ENCODE data around the gene GDF7. TPM values are rescaled to one million over a fixed set of nuclear protein-coding genes. Genes with fewer than 3 reads are reported as not detected.

The GDF7 gene
- total RNA-seq, 1 donor from 2014 or later: 12.8 TPM

DNA sequence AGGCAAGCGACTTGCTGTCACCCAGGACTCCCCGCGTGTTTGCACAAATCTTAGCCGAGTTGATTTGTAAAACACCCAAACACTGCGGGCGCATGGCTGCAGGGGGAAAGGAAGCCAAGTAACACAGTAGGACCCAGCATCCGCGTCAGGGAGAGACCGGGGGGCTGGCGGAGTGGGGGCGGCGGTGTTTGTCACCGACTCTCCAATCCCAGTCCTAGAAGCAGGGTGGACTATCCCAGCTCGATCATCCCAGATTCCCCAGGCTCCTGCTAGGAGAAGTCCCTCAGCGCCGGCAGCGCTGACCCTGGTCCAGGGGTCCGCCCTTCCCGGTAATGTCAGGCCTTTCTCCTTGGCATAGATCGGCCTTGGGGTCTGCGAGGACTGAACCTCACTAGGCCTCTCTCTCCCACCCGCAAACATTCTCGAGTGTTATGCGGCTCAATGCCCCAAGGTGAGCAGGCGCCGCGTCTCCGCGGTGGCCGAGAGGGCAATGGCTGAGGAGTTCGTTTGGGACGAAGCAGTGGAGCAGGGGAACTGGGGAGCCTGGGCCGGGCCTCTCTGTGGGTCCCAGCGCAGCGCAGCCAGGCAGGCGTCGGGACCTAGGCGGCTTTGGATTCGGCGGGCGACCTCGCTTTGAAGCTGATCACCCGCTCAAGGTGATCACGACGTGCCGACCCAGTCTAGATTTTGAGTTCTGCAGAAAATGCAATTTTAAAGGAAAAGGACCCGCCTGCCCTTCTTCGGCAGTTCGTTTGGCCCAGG, 1.5 kb upstream of the GDF7 start:
- Mint-ChIP-seq H3K27me3 (ENCODE audit: low read depth) (peaks cover 35% of the 10 kb centered on the region), H3K36me3 (ENCODE audit: low read depth) (peaks cover 2% of the 10 kb centered on the region), H3K4me1 (ENCODE audit: low read depth) (peaks cover 41% of the 10 kb centered on the region), H3K27ac (ENCODE audit: unreplicated experiment) (no peak overlapping the region), H3K9me3 (ENCODE audit: low read depth) (no peaks in the 10 kb centered on the region), H3K4me3 (ENCODE audit: unreplicated experiment) (peak overlapping the region; percentile 77)
- TF ChIP-seq, protein P1, sequence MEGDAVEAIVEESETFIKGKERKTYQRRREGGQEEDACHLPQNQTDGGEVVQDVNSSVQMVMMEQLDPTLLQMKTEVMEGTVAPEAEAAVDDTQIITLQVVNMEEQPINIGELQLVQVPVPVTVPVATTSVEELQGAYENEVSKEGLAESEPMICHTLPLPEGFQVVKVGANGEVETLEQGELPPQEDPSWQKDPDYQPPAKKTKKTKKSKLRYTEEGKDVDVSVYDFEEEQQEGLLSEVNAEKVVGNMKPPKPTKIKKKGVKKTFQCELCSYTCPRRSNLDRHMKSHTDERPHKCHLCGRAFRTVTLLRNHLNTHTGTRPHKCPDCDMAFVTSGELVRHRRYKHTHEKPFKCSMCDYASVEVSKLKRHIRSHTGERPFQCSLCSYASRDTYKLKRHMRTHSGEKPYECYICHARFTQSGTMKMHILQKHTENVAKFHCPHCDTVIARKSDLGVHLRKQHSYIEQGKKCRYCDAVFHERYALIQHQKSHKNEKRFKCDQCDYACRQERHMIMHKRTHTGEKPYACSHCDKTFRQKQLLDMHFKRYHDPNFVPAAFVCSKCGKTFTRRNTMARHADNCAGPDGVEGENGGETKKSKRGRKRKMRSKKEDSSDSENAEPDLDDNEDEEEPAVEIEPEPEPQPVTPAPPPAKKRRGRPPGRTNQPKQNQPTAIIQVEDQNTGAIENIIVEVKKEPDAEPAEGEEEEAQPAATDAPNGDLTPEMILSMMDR (IDR thresholded peaks at IDR 0.05): no peak
- DNase-seq (ENCODE audit: low spot score): no peak

DNA sequence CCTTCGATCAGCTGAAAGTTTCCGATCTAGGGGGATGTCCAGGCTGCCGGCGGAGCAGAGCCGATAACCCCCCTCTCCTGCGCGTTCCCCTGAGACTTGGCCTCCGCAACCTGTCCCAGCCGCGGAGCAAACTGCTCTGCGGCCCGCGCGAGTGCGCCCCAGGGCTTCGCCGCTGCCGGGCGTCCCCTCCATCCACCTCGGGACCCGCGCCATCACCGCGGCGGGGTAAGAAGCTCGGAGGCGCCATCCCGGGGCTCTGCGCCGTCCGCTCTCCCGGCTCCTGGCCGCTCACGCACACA, 990 bp upstream of the GDF7 start:
- TF ChIP-seq, protein P1 (IDR thresholded peaks at IDR 0.05): no peak
- DNase-seq (ENCODE audit: low spot score): no peak
- peak overlapping the region; percentile 77 for H3K4me3 Mint-ChIP-seq (ENCODE audit: unreplicated experiment)
- no peak overlapping the region for H3K27ac Mint-ChIP-seq (ENCODE audit: unreplicated experiment)
- peaks cover 2% of the 10 kb centered on the region for H3K36me3 Mint-ChIP-seq (ENCODE audit: low read depth)
- peaks cover 41% of the 10 kb centered on the region for H3K4me1 Mint-ChIP-seq (ENCODE audit: low read depth)
- peaks cover 30% of the 10 kb centered on the region for H3K27me3 Mint-ChIP-seq (ENCODE audit: low read depth)
- H3K9me3 Mint-ChIP-seq (ENCODE audit: low read depth): no peaks in the 10 kb centered on the region

DNA sequence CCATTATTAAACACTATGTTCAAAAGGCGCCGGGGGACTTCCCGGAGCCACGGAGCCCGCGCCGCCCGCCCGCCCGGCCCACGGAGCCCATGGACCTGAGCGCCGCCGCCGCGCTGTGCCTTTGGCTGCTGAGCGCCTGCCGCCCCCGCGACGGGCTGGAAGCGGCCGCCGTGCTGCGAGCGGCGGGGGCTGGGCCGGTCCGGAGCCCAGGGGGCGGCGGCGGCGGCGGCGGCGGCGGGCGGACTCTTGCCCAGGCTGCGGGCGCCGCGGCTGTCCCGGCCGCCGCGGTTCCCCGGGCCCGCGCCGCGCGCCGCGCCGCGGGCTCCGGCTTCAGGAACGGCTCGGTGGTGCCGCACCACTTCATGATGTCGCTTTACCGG, 197 bp downstream of the GDF7 start:
- H3K4me3 Mint-ChIP-seq (ENCODE audit: unreplicated experiment): peak overlapping the region; percentile 79
- peaks cover 32% of the 10 kb centered on the region for H3K27me3 Mint-ChIP-seq (ENCODE audit: low read depth)
- no peak overlapping the region for H3K27ac Mint-ChIP-seq (ENCODE audit: unreplicated experiment)
- TF ChIP-seq, protein P1 (IDR thresholded peaks at IDR 0.05): peak; percentile 46
- no peaks in the 10 kb centered on the region for H3K9me3 Mint-ChIP-seq (ENCODE audit: low read depth)
- H3K36me3 Mint-ChIP-seq (ENCODE audit: low read depth): peaks cover 6% of the 10 kb centered on the region
- H3K4me1 Mint-ChIP-seq (ENCODE audit: low read depth): peaks cover 39% of the 10 kb centered on the region
- no peak for DNase-seq (ENCODE audit: low spot score)

DNA sequence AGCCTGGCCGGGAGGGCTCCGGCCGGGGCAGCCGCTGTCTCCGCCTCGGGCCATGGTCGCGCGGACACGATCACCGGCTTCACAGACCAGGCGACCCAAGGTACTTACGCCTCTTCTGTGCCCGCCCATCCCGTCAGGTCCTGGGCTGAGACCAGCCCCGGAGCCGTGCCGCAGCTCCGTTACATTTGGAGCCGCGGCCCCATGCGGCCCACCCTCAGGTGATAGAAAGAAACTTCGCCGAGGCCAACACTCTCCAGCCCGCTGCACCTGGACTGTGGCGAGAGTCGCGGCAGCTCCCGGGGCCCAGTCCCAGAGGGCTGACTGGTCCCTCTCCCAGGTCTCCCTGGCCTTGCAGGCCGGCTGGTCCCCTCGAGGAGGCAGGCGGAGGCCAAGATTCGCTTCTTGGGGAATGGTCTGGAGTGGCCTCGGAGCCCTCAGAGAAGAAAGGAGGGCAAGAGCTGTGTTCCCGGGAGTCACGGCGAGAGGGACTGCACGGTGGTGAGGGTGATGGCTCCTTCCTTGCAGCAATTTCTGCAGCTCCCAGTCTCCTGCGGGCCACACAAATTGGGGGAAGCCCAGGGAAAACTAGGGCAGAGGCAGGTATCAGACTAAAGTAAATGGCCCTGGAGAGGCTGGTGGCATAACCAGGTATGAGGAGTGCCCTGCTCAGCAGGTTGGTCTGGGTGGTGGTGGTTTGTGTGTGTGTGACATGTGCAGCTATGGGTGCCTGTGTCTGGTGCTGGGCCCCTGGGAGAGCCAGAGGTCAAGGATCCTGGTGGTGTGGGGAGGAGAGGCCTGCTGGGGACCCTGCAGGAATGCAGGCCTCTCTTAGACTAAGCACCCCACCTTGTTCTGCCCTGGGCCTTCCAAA, 822 bp downstream of the GDF7 start:
- TF ChIP-seq, protein P1 (IDR thresholded peaks at IDR 0.05): no peak
- H3K27me3 Mint-ChIP-seq (ENCODE audit: low read depth): peaks cover 29% of the 10 kb centered on the region

DNA sequence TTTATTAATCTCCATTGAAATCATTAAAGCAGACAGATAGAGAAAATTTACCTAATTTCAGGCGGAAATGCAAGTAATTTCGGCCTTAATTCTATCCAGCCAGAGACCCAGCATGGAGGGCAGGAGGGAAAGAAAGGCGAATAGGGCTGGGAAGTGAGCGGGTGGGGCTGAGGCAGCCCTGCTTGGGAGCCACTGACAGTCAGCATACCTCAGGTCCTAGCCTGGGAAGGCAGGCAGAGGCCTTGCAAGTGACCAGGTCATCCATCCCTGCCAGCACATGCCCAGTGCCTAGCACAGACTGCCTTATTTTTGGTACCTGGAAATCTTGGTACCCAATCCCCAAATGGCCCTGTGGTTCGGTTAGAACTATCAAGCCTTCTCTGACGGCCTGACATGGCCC, 1.5 kb downstream of the GDF7 start:
- H3K27me3 Mint-ChIP-seq (ENCODE audit: low read depth): peaks cover 29% of the 10 kb centered on the region
- peaks cover 51% of the 10 kb centered on the region for H3K4me1 Mint-ChIP-seq (ENCODE audit: low read depth)

More for the DNA sequence above, 822 bp downstream of the GDF7 start:
- H3K9me3 Mint-ChIP-seq (ENCODE audit: low read depth): no peaks in the 10 kb centered on the region
- peaks cover 6% of the 10 kb centered on the region for H3K36me3 Mint-ChIP-seq (ENCODE audit: low read depth)
- DNase-seq (ENCODE audit: low spot score): no peak
- H3K4me3 Mint-ChIP-seq (ENCODE audit: unreplicated experiment): peak overlapping the region; percentile 79
- peak overlapping the region; percentile 13 for H3K27ac Mint-ChIP-seq (ENCODE audit: unreplicated experiment)
- peaks cover 45% of the 10 kb centered on the region for H3K4me1 Mint-ChIP-seq (ENCODE audit: low read depth)

More for the DNA sequence above, 1.5 kb downstream of the GDF7 start:
- H3K4me3 Mint-ChIP-seq (ENCODE audit: unreplicated experiment): peak overlapping the region; percentile 79
- H3K36me3 Mint-ChIP-seq (ENCODE audit: low read depth): peaks cover 7% of the 10 kb centered on the region
- DNase-seq (ENCODE audit: low spot score): no peak
- TF ChIP-seq, protein P1 (IDR thresholded peaks at IDR 0.05): no peak
- peak overlapping the region; percentile 13 for H3K27ac Mint-ChIP-seq (ENCODE audit: unreplicated experiment)
- no peaks in the 10 kb centered on the region for H3K9me3 Mint-ChIP-seq (ENCODE audit: low read depth)
